Small intestine (tissue), 7 donors: ENCODE results near the gene CENPF. TPM values are rescaled to one million over a fixed set of nuclear protein-coding genes. Genes with fewer than 3 reads are reported as not detected.
"Not testable (repeated sequence)": the region's sequence is repeated elsewhere in the genome, so short reads cannot be mapped to it uniquely, and the experiment has no call there.

Experiments
- DNase-seq, 2 donors: peaks; one replicate each; pipeline versions ENCODE4 v3.0.0 to v3.0.0-alpha.2; 2013
- FAIRE-seq: peaks from 2 replicates; lab custom pipeline; 2012; peaks lifted over from hg19 to GRCh38; lab: Jason Lieb, UNC
- H3K27ac ChIP-seq, 3 donors: one replicate each; pipeline ENCODE4 v1.5.1; 2013; ENCODE audit warnings: low read length in 2 of 3, mild to moderate bottlenecking in 2 of 3, control low read depth in 1 of 3, inconsistent platforms in 1 of 3, low read depth in 1 of 3, moderate library complexity in 1 of 3
- H3K27me3 ChIP-seq, 3 donors: one replicate each; pipeline ENCODE4 v1.6.1; 2013; ENCODE audit warnings: low read length in 3 of 3, inconsistent platforms in 1 of 3; ENCODE audit not compliant: control insufficient read depth in 3 of 3, insufficient read depth in 3 of 3
- H3K36me3 ChIP-seq, 3 donors: one replicate each; pipeline ENCODE4 v1.6.1; 2013; ENCODE audit warnings: low read length in 3 of 3, inconsistent platforms in 1 of 3, low read depth in 1 of 3, mild to moderate bottlenecking in 1 of 3, moderate library complexity in 1 of 3; ENCODE audit not compliant: control insufficient read depth in 3 of 3, insufficient read depth in 2 of 3
- H3K4me1 ChIP-seq, 3 donors: one replicate each; pipeline ENCODE4 v1.6.1; 2013; ENCODE audit warnings: low read length in 2 of 3, inconsistent platforms in 1 of 3, low read depth in 1 of 3, mild to moderate bottlenecking in 1 of 3, moderate library complexity in 1 of 3; ENCODE audit not compliant: control insufficient read depth in 3 of 3, insufficient read depth in 2 of 3
- H3K4me3 ChIP-seq, 3 donors: one replicate each; pipeline ENCODE4 v1.5.1; 2013; ENCODE audit warnings: low read length in 3 of 3, control low read depth in 1 of 3, inconsistent platforms in 1 of 3, low read depth in 1 of 3, mild to moderate bottlenecking in 1 of 3, moderate library complexity in 1 of 3
- H3K9me3 ChIP-seq, 2 donors: one replicate each; pipeline ENCODE4 v1.6.1; 2013; ENCODE audit warnings: low read depth in 1 of 2, low read length in 1 of 2; ENCODE audit not compliant: control insufficient read depth in 2 of 2, insufficient read depth in 1 of 2
- WGBS, 3 donors: extraction: QIAGEN DNeasy Blood & Tissue Kit; methylation state at CpG; one replicate each; pipeline ENCODE4 v1.1.7; 2013; 5-methylcytosine and 5-hydroxymethylcytosine counted together
- polyA plus RNA-seq, 4 donors: library from polyadenylated mRNA; stranded (reverse) in 3 of 4; unstranded in 1 of 4; fragments of 200-250 nt in 3 of 4; fragments of 120-200 nt in 1 of 4; gene quantifications; one replicate each; pipeline versions ENCODE4 v1.2.1 to v1.2.3, GENCODE V29; 2013
- donor health status: healthy with polysubstance abuse.
- donor health status: control.
- donor health status: control.
- donor health status: Bipolar disorder and iron deficiency.
- donor health status: healthy.

The CENPF gene
- polyA plus RNA-seq, 4 donors: under 0.01 to 29.1 (median 14.4) TPM

DNA sequence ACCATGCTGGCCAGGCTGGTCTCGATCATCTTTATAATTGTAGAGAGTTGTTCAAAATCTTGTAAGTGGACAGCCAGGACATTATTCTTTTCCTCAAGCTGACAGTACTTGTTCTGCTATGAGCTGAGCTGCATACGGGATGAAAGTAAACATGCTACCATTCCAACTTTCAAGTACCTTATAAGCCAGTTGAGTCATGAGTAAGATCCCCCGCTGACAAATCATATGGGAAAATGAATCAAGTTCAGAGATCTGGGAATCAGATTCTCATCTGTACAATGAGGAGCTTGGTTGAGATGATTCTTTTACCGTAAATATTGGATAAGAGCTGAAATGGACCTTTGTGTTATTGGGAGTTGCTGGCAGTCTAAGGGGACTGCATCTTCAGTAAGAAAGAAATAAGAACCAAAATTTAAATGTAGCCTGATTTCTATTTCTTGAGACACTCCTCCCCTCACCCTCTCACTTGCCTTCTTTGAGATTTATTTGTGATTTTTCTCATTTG, 62.7 kb downstream of the CENPF start:
- no peak for FAIRE-seq
- Histone ChIP-seq H3K36me3 (peaks cover 0 to 3% (median 2%) of the 10 kb centered on the region in 3 donors), H3K9me3 (no peaks in the 10 kb centered on the region), H3K27me3 (no peaks in the 10 kb centered on the region), H3K4me1 (no peaks in the 10 kb centered on the region), H3K27ac (no peak overlapping the region), H3K4me3 (no peak overlapping the region)
- 83 to 94% (median 89%) methylated on average over 4 of the region's 4 CpGs for WGBS, 3 donors
- DNase-seq: no peak

GRCh38 chr1:214666674-214667073, 63.7 kb downstream of the CENPF start:
- H3K27ac ChIP-seq: no peak overlapping the region
- no peak for FAIRE-seq
- H3K9me3 ChIP-seq: no peaks in the 10 kb centered on the region
- WGBS, 3 donors: 76 to 92% (median 91%) methylated on average over 2 of the region's 2 CpGs
- DNase-seq: no peak
- peaks cover 0 to 3% (median 2%) of the 10 kb centered on the region in 3 donors for H3K36me3 ChIP-seq
- no peaks in the 10 kb centered on the region for H3K27me3 ChIP-seq
- no peak overlapping the region for H3K4me3 ChIP-seq
- no peaks in the 10 kb centered on the region for H3K4me1 ChIP-seq

- FAIRE-seq: no peak
- Histone ChIP-seq H3K4me1 (no peaks in the 10 kb centered on the region), H3K36me3 (no peaks in the 10 kb centered on the region), H3K4me3 (no peak overlapping the region), H3K27ac (no peak overlapping the region), H3K9me3 (no peaks in the 10 kb centered on the region), H3K27me3 (no peaks in the 10 kb centered on the region)
- 46 to 71% (median 56%) methylated on average over 2 of the region's 2 CpGs for WGBS, 3 donors
- no peak for DNase-seq
These were observed 67.1 kb downstream of the CENPF start for GRCh38 chr1:214670098-214670497.

DNA sequence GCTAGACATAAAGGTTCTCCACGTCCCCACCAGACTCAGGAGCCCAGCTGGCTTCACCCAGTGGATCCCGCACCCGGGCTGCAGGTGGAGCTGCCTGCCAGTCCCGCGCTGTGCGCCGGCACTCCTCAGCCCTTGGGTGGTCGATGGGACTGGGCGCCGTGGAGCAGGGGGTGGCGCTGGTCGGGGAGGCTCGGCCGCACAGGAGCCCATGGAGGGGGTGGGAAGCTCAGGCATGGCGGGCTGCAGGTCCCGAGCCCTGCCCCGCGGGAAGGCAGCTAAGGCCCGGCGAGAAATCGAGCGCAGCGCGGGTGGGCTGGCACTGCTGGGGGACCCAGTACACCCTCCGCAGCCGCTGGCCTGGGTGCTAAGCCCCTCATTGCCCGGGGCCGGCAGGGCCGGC, 70.0 kb downstream of the CENPF start:
- WGBS, 3 donors: 89 to 93% (median 92%) methylated on average over 14 to 26 of the region's 29 CpGs
- not testable (repeated sequence) for H3K27me3 ChIP-seq, FAIRE-seq, DNase-seq, H3K4me1 ChIP-seq, H3K36me3 ChIP-seq, H3K27ac ChIP-seq, H3K4me3 ChIP-seq, H3K9me3 ChIP-seq

- WGBS, 3 donors: 81 to 99% (median 93%) methylated on average over 6 to 8 of the region's 8 CpGs
- Histone ChIP-seq H3K27me3 (no peaks in the 10 kb centered on the region), H3K27ac (no peak overlapping the region), H3K4me3 (no peak overlapping the region), H3K36me3 (no peaks in the 10 kb centered on the region), H3K4me1 (no peaks in the 10 kb centered on the region), H3K9me3 (no peaks in the 10 kb centered on the region)
- DNase-seq (no peak), FAIRE-seq (no peak)
These were observed 70.6 kb downstream of the CENPF start for GRCh38 chr1:214673576-214673975.

GRCh38 chr1:214675524-214675923, 72.5 kb downstream of the CENPF start:
- whole genome bisulfite sequencing, 3 donors: 54 to 82% (median 79%) methylated on average over 1 of the region's 1 CpG

GRCh38 chr1:214676747-214677146, 73.8 kb downstream of the CENPF start:
- H3K36me3 ChIP-seq: no peaks in the 10 kb centered on the region
- H3K4me3 ChIP-seq: no peak overlapping the region
- peaks cover 0 to 3% of the 10 kb centered on the region in 2 donors for H3K9me3 ChIP-seq
- no peak for DNase-seq
- FAIRE-seq: no peak
- 74 to 79% (median 78%) methylated on average over 4 of the region's 4 CpGs for WGBS, 3 donors
- H3K27ac ChIP-seq: no peak overlapping the region
- no peaks in the 10 kb centered on the region for H3K4me1 ChIP-seq
- no peaks in the 10 kb centered on the region for H3K27me3 ChIP-seq

More at GRCh38 chr1:214675524-214675923, 72.5 kb downstream of the CENPF start:
- H3K36me3 ChIP-seq, H3K27me3 ChIP-seq, FAIRE-seq, H3K27ac ChIP-seq, DNase-seq, H3K4me1 ChIP-seq, H3K4me3 ChIP-seq, H3K9me3 ChIP-seq: not testable (repeated sequence)

DNA sequence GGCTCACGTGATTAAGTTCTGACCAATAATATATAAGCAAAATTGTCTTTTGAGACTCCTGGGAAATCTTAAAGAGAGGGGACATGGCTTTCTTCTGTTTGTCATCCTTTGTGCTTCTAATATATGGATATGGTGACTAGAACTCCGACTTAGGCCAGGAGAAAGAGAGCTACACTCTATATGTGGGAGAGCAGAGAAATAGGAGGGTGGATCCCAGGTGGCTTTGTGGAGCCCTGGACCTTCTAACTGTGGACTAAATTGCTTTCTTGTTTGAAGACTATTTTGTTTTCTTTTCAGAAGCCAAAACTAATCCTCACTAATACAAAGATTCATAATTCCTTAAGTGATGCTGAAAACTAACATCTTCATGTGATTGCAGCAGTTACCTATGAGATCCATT, 75.0 kb downstream of the CENPF start:
- no peak overlapping the region for H3K27ac ChIP-seq
- FAIRE-seq: no peak
- no peak overlapping the region for H3K4me3 ChIP-seq
- H3K27me3 ChIP-seq: no peaks in the 10 kb centered on the region
- H3K36me3 ChIP-seq: no peaks in the 10 kb centered on the region
- 88 to 90% (median 88%) methylated on average over 2 of the region's 2 CpGs for WGBS, 3 donors
- peaks cover 0 to 3% of the 10 kb centered on the region in 2 donors for H3K9me3 ChIP-seq
- no peak for DNase-seq
- H3K4me1 ChIP-seq: no peaks in the 10 kb centered on the region

- Histone ChIP-seq H3K4me3 (no peak overlapping the region), H3K27ac (no peak overlapping the region), H3K36me3 (no peaks in the 10 kb centered on the region), H3K27me3 (no peaks in the 10 kb centered on the region), H3K4me1 (no peaks in the 10 kb centered on the region), H3K9me3 (peaks cover 0 to 3% of the 10 kb centered on the region in 2 donors)
- 52 to 70% (median 56%) methylated on average over 2 of the region's 2 CpGs for whole genome bisulfite sequencing, 3 donors
- DNase-seq (peak; percentile 67 to 72), FAIRE-seq (no peak)
These were observed 75.4 kb downstream of the CENPF start for GRCh38 chr1:214678386-214678785.
